GM12873 (cell line): ENCODE data around the gene PVALB.

Experiments used
- TF ChIP-seq, protein P1 (sequence below): IDR thresholded peaks from 2 replicates; pipeline ENCODE4 v1.5.1; 2012; ENCODE audit warnings: low read depth, mild to moderate bottlenecking, moderate library complexity, low read length, control low read depth; ENCODE audit not compliant: insufficient read depth; ENCODE audit errors: missing control alignments

PVALB gene

DNA sequence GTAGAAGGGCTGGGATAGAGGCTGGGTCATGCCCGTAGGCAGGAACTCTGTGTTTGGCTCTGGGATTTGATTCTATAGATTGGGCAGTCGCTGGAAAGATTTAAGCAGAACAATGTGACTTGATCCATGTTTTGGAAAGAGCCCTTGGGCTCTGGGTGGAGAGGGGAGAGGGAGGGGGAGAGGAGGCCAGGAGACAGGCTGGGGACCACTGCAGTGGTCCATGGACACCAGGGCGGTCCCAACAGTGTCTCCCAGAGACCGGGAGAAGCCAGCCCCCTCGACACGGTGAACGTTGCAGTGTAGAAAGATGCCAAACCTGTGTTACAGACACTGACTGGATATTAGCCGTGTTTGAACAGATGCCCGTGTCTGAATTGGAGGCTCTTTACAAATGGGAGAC is 19.5 kb downstream of the PVALB start:
- TF ChIP-seq, protein P1, sequence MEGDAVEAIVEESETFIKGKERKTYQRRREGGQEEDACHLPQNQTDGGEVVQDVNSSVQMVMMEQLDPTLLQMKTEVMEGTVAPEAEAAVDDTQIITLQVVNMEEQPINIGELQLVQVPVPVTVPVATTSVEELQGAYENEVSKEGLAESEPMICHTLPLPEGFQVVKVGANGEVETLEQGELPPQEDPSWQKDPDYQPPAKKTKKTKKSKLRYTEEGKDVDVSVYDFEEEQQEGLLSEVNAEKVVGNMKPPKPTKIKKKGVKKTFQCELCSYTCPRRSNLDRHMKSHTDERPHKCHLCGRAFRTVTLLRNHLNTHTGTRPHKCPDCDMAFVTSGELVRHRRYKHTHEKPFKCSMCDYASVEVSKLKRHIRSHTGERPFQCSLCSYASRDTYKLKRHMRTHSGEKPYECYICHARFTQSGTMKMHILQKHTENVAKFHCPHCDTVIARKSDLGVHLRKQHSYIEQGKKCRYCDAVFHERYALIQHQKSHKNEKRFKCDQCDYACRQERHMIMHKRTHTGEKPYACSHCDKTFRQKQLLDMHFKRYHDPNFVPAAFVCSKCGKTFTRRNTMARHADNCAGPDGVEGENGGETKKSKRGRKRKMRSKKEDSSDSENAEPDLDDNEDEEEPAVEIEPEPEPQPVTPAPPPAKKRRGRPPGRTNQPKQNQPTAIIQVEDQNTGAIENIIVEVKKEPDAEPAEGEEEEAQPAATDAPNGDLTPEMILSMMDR = no peak

DNA sequence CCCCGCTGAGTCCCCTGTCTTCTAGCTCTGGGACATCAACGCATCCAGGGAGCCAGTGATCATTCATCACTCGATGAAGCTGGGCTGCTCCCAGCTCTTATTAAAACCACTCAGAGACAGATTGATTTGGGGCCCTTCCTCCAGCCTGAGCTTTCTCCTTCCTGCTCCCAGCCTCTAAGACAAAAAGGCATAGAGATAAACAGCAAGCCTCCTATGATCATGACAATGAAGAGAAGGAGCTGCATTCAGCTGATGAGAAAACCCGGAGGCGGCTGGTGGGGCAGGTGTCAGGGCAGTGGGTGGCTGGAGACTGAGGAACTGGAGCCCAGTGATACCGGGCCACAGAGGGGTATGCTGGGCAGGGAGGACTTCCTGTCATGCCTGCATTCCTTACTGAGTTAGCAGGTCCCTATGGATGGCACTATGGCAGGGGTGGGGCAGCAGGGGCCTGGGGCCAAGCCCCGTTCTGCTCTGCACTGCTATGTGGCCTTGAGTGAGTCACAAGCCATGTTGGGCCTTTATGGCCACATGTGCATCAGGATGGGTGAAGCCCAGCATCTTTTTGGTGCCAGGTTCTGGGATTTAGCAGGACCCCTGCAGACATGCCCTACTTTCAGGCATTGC is 20.2 kb downstream of the PVALB start:
- TF ChIP-seq, protein P1 = no peak

DNA sequence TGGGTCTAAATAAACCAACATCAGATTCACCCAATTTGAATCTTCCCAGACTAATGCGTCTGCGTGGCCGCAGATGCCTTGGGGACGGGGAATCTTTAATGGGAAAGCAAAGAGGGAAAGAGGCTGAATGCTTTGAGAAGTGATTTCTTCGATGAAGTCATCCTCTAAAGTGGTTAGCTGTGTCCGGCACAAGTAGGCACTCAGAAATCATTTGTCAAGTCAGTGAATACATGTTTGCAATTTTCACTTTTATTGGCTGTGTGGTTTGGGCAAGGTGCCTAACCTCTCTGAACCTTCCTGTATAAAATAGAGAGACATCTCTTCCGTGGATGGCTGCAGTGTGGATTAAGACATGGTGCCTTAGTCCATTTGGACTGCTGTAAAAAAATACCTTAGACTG is 21.2 kb downstream of the PVALB start:
- TF ChIP-seq, protein P1 = no peak

DNA sequence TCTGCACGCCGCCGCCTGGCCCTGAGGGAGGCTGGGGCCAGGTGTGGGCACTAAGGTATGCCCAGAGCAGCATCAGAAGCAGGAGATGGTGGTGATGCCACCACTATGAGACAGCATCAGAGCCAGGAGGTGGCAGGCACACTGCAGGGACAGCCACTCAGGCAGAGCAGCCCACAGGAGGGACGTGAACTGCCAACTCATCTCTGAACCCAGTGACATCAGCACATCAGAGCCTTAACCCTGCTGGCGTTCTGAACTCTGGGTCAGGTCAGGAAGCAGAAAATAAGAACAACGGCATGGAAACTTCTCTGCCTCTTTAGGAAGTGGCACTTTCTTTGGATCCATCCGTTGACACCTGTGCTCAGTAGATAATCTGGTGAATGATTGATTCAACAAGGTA is 26.2 kb downstream of the PVALB start:
- TF ChIP-seq, protein P1 = no peak

DNA sequence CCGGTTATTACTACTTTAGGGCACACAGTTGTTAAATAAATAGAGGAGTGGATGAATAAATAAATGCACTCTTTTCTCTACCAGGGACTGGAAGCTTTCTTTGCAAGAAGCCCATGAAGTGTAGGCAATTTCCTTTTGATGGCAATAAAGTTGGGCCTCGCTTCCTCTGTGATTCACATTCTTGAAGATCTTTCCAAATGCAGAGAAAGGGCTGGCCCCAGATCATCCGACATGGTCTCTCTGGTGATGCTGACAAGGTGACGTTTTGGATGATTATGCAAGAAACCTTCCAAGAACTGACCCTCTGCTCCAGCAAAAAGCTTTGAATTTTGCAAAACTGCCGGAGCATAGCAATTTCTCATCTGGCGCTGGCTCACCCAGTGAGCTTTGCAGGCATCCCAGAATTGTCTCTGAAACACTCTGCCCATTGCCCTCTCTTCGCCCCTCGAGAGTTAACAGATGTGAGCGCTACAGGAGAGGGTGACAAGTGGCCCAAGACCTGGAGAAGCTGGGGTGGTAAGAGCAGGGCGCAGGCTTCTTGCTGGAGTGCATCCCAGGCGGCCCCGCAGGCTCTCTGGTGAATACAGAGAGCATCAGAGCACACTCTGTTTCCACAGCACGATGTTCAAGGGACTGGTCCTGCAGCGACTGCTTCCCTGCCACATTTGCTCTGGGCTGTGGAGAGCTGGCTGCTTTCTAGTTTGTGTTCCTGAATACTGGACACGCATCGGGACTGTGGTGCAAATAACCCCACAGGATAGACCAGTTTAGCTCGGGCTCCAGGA is 29.4 kb downstream of the PVALB start:
- TF ChIP-seq, protein P1 = no peak

DNA sequence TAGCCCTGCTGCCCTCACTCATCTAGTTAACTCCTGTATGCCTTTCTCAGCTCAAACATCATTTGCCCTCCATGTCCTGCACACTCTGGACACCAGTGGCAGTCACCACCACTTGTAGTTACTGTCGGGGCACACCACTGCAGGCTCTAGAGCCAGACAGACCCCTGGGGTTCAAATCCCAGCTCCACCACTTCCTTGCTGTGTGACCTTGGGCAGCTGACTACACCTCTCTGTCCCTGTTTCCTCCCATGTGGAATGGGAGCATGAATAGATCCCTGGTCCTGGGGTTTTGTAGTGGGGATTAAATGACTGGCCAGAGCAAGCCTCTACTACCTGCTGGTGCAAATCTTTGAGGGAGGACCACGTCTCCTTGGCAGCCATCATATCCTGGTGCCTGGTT is 33.1 kb downstream of the PVALB start:
- TF ChIP-seq, protein P1 = no peak
